Liver (tissue), 9 donors: ENCODE results near the gene FBXO48. TPM values are rescaled to one million over a fixed set of nuclear protein-coding genes. Genes with fewer than 3 reads are reported as not detected.

Experiments
- DNase-seq: peaks from one replicate; pipeline ENCODE4 v3.0.0-alpha.2; 2017; ENCODE audit warnings: low spot score
- H3K27ac ChIP-seq, 2 donors: one replicate each; pipeline ENCODE4 v1.7.0; 2013; ENCODE audit warnings: inconsistent platforms in 2 of 2, low read length in 2 of 2, control low read depth in 1 of 2, low read depth in 1 of 2, mild to moderate bottlenecking in 1 of 2
- H3K27me3 ChIP-seq, 4 donors: one replicate each; pipeline versions ENCODE4 v1.6.1 to v1.7.0; 2013; ENCODE audit warnings: low read length in 3 of 4, inconsistent platforms in 1 of 4, mild to moderate bottlenecking in 1 of 4, moderate library complexity in 1 of 4; ENCODE audit not compliant: control insufficient read depth in 4 of 4, insufficient read depth in 4 of 4
- H3K36me3 ChIP-seq, 4 donors: one replicate each; pipeline versions ENCODE4 v1.6.1 to v1.7.0; 2013; ENCODE audit warnings: low read length in 3 of 4, mild to moderate bottlenecking in 3 of 4, low read depth in 1 of 4, moderate library complexity in 1 of 4; ENCODE audit not compliant: control insufficient read depth in 4 of 4, insufficient read depth in 3 of 4
- H3K4me1 ChIP-seq, 4 donors: one replicate each; pipeline versions ENCODE4 v1.6.1 to v1.7.0; 2013; ENCODE audit warnings: low read length in 3 of 4, mild to moderate bottlenecking in 3 of 4, moderate library complexity in 1 of 4; ENCODE audit not compliant: control insufficient read depth in 4 of 4, insufficient read depth in 4 of 4
- H3K4me3 ChIP-seq, 3 donors: one replicate each; pipeline versions ENCODE4 v1.6.1 to v1.7.0; 2013; ENCODE audit warnings: low read length in 3 of 3, control low read depth in 1 of 3, low read depth in 1 of 3, mild to moderate bottlenecking in 1 of 3
- H3K9ac ChIP-seq, 2 donors: one replicate each; pipeline ENCODE4 v1.7.0; 2013; ENCODE audit warnings: low read length in 2 of 2, mild to moderate bottlenecking in 2 of 2, moderate library complexity in 2 of 2, control low read depth in 1 of 2, low read depth in 1 of 2
- H3K9me3 ChIP-seq, 4 donors: one replicate each; pipeline versions ENCODE4 v1.6.1 to v1.7.0; 2013; ENCODE audit warnings: low read length in 3 of 4; ENCODE audit not compliant: control insufficient read depth in 4 of 4
- CTCF ChIP-seq: fragments of 150-350 bp; IDR thresholded peaks from 2 replicates; pipeline ENCODE4 v1.5.1; 2017; ENCODE audit warnings: improper control_type of control experiment, low read depth, low read length; ENCODE audit not compliant: missing input control
- EGR1 ChIP-seq, 2 donors: IDR thresholded peaks; 2 replicates each; pipeline ENCODE4 v1.6.1; 2016 to 2018; ENCODE audit warnings: antibody characterized with exemption in 2 of 2, low read depth in 2 of 2
- FOXA1 ChIP-seq: IDR thresholded peaks from 2 replicates; pipeline ENCODE4 v1.6.1; 2016; ENCODE audit warnings: antibody characterized with exemption
- FOXA2 ChIP-seq: IDR thresholded peaks from 2 replicates; pipeline ENCODE4 v1.6.1; 2016; ENCODE audit warnings: antibody characterized with exemption
- GABPA ChIP-seq, 2 donors: IDR thresholded peaks in 1 of 2; conservative IDR thresholded peaks in 1 of 2; 2 replicates each; pipeline ENCODE4 v1.6.1; 2016; ENCODE audit warnings: antibody characterized with exemption in 2 of 2, mild to moderate bottlenecking in 1 of 2, moderate library complexity in 1 of 2
- HNF4A ChIP-seq, 2 donors: conservative IDR thresholded peaks; 2 replicates each; pipeline ENCODE4 v1.6.1; 2016; ENCODE audit warnings: antibody characterized with exemption in 2 of 2, mild to moderate bottlenecking in 2 of 2
- HNF4G ChIP-seq: IDR thresholded peaks from 2 replicates; pipeline ENCODE4 v1.6.1; 2016; ENCODE audit warnings: antibody characterized with exemption
- JUND ChIP-seq, 2 donors: IDR thresholded peaks; 2 replicates each; pipeline ENCODE4 v1.6.1; 2016; ENCODE audit warnings: antibody characterized with exemption in 2 of 2
- MAX ChIP-seq: IDR thresholded peaks from 2 replicates; pipeline ENCODE4 v1.6.1; 2016; ENCODE audit warnings: antibody characterized with exemption
- RAD21 ChIP-seq, 2 donors: IDR thresholded peaks; 2 replicates each; pipeline ENCODE4 v1.6.1; 2016; ENCODE audit warnings: antibody characterized with exemption in 2 of 2, mild to moderate bottlenecking in 2 of 2
- REST ChIP-seq: IDR thresholded peaks from 2 replicates; pipeline ENCODE4 v1.6.1; 2016; ENCODE audit warnings: antibody characterized with exemption, mild to moderate bottlenecking
- RXRA ChIP-seq, 2 donors: IDR thresholded peaks; 2 replicates each; pipeline ENCODE4 v1.6.1; 2017 to 2018; ENCODE audit warnings: antibody characterized with exemption in 2 of 2, mild to moderate bottlenecking in 1 of 2
- SP1 ChIP-seq: IDR thresholded peaks from 2 replicates; pipeline ENCODE4 v1.6.1; 2018; ENCODE audit warnings: antibody characterized with exemption, mild to moderate bottlenecking
- TAF1 ChIP-seq: conservative IDR thresholded peaks from 2 replicates; pipeline ENCODE4 v1.6.1; 2016; ENCODE audit warnings: antibody characterized with exemption, mild to moderate bottlenecking
- YY1 ChIP-seq: IDR thresholded peaks from 2 replicates; pipeline ENCODE4 v1.6.1; 2016; ENCODE audit warnings: antibody characterized with exemption, mild to moderate bottlenecking
- ZBTB33 ChIP-seq: IDR thresholded peaks from 2 replicates; pipeline ENCODE4 v1.6.1; 2016; ENCODE audit warnings: antibody characterized with exemption
- WGBS: extraction: QIAGEN DNeasy Blood & Tissue Kit; methylation state at CpG from one replicate; pipeline ENCODE4 v1.1.7; 2013; 5-methylcytosine and 5-hydroxymethylcytosine counted together
- polyA plus RNA-seq, 2 donors: library from polyadenylated mRNA; stranded (reverse) in 1 of 2; unstranded in 1 of 2; fragments of 200-250 nt in 1 of 2; fragments of >200 nt in 1 of 2; fragmentation: Nextera tagmentation in 1 of 2; extraction: Ambion mirVana in 1 of 2; gene quantifications; one replicate each; pipeline versions ENCODE4 v1.2.1 to v1.2.3, GENCODE V29; 2013 to 2015
- total RNA-seq, 2 donors: library from RNA; depleted of rRNA; stranded (reverse); fragments of >200 nt; gene quantifications; one replicate each; pipeline ENCODE4 v1.2.3, GENCODE V29; 2014
- TF ChIP-seq, protein P1 (sequence below): IDR thresholded peaks from 2 replicates; pipeline ENCODE4 v1.6.1; 2016; ENCODE audit warnings: antibody characterized with exemption
- donor health status: healthy.
- donor health status: healthy.
- donor health status: healthy.
- donor health status: healthy.
- donor health status: healthy.

The FBXO48 gene
- total and polyA plus RNA-seq, 4 donors, result 0.45 to 1.0 (median 0.75) TPM

DNA sequence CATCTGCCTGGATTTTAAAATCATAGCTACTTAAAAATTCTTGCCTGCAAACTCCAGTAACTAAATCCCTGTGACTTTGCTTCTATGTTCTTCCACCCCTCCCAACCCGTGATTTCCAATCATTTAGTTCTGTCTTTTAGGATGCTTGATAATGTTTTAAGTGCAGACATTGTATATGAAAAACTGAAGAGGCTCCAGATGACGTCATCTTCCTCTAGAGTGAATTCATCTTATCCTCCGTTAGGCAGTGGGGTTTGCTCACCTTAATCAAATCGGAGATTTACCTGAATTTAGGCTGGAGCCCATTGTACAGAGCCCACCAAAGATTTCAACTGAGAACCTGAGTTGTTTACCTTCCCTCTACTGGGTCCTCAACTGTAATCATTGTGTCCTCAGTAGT is 10.9 kb downstream of the FBXO48 start:
- Histone ChIP-seq H3K9me3 (no peaks in the 10 kb centered on the region), H3K4me3 (no peak overlapping the region), H3K4me1 (no peaks in the 10 kb centered on the region), H3K27me3 (no peaks in the 10 kb centered on the region), H3K9ac (no peak overlapping the region), H3K36me3 (no peaks in the 10 kb centered on the region), H3K27ac (no peak overlapping the region)
- WGBS, result 87% methylated on average over 4 of the region's 4 CpGs
- DNase-seq, result no peak
- no peak for TF ChIP-seq YY1

DNA sequence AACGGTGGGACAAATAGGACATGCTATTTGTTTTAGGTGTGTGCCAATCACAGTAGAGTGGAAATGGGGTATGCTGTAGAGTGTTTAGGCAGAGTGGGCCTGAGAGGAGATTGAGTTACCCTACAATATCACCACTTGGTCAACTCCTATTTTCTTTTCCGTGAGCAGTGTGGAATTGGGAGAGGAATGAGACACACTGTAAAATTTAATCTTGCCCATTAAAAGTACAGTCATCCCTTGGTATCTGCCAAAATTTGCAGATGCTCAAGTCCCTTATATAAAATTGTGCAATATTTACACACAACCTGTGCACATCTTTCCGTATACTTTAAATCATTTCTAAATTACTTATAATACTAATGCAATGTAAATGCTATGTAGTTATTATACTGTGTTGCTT is 12.4 kb downstream of the FBXO48 start:
- DNase-seq, result no peak
- Histone ChIP-seq H3K27ac (no peak overlapping the region), H3K27me3 (no peaks in the 10 kb centered on the region), H3K4me1 (no peaks in the 10 kb centered on the region), H3K9ac (no peak overlapping the region), H3K36me3 (no peaks in the 10 kb centered on the region), H3K9me3 (no peaks in the 10 kb centered on the region), H3K4me3 (no peak overlapping the region)
- TF ChIP-seq FOXA1 (no peak), HNF4G (no peak), FOXA2 (no peak), GABPA (IDR thresholded peaks at IDR 0.05 in 1 of 2, conservative IDR thresholded peaks at IDR 0.05 in 1 of 2) (no peak), CTCF (no peak), SP1 (no peak)
- TF ChIP-seq, protein P1, sequence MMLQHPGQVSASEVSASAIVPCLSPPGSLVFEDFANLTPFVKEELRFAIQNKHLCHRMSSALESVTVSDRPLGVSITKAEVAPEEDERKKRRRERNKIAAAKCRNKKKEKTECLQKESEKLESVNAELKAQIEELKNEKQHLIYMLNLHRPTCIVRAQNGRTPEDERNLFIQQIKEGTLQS, result no peak
- WGBS, result 87% methylated on average over 3 of the region's 3 CpGs

- Histone ChIP-seq H3K9me3 (no peaks in the 10 kb centered on the region), H3K27me3 (no peaks in the 10 kb centered on the region), H3K4me1 (no peaks in the 10 kb centered on the region), H3K36me3 (no peaks in the 10 kb centered on the region), H3K27ac (no peak overlapping the region), H3K9ac (no peak overlapping the region), H3K4me3 (no peak overlapping the region)
- DNase-seq, result no peak
- 76% methylated on average over 2 of the region's 2 CpGs for WGBS
- no peak for TF ChIP-seq HNF4A (conservative IDR thresholded peaks at IDR 0.05)
- TF ChIP-seq FOXA2, result no peak
- TF ChIP-seq GABPA (IDR thresholded peaks at IDR 0.05 in 1 of 2, conservative IDR thresholded peaks at IDR 0.05 in 1 of 2), result no peak
- TF ChIP-seq RAD21 (IDR thresholded peaks at IDR 0.05), result no peak
- TF ChIP-seq YY1, result no peak
- TF ChIP-seq MAX, result no peak
- TF ChIP-seq, protein P1, result no peak
- TF ChIP-seq FOXA1, result no peak
- TF ChIP-seq JUND (IDR thresholded peaks at IDR 0.05), result no peak
- TF ChIP-seq HNF4G, result no peak
- TF ChIP-seq ZBTB33, result no peak
- no peak for TF ChIP-seq CTCF
- no peak for TF ChIP-seq TAF1
- no peak for TF ChIP-seq EGR1 (IDR thresholded peaks at IDR 0.05; ENCODE audit: low read depth in 2 of 2)
- no peak for TF ChIP-seq SP1
- no peak for TF ChIP-seq RXRA (IDR thresholded peaks at IDR 0.05)
- no peak for TF ChIP-seq REST
These were observed 13.2 kb downstream of the FBXO48 start for GRCh38 chr2:68453761-68454360.
